DMS79 (cell line): Measurements from ENCODE around the gene SCFD2.
"Not testable (repeated sequence)": the region's sequence is repeated elsewhere in the genome, so short reads cannot be mapped to it uniquely, and the experiment has no call there.

Source experiments
- DNase-seq: peaks from one replicate; lab custom pipeline; 2025; lab: John Stamatoyannopoulos, UW

SCFD2 gene

GRCh38 chr4:53365486-53366300, at the start of gene SCFD2:
SCFD2 (minus strand) TSS chr4:53366061.
- peak; percentile 91 for DNase-seq

GRCh38 chr4:53409479-53409878, 43.6 kb upstream of the SCFD2 start:
- DNase-seq, result not testable (repeated sequence)

GRCh38 chr4:53380221-53380620, 14.4 kb upstream of the SCFD2 start:
- DNase-seq, result no peak

- no peak for DNase-seq
Measured at GRCh38 chr4:53378171-53378482, 12.3 kb upstream of the SCFD2 start.

- DNase-seq, result peak; percentile 89
Measured at GRCh38 chr4:53377319-53378170, 11.7 kb upstream of the SCFD2 start, which contains the start of gene FIP1L1. FIP1L1 (plus strand) TSS chr4:53377641; CDS start chr4:53377839, 198 bp downstream.

GRCh38 chr4:53376900-53377299, 11.0 kb upstream of the SCFD2 start:
- no peak for DNase-seq

GRCh38 chr4:53374777-53375258, 9.0 kb upstream of the SCFD2 start:
- DNase-seq, result no peak

GRCh38 chr4:53371843-53372521, 6.1 kb upstream of the SCFD2 start:
- DNase-seq, result no peak

- no peak for DNase-seq
Measured at GRCh38 chr4:53371049-53371448, 5.2 kb upstream of the SCFD2 start.

- no peak for DNase-seq
Measured at GRCh38 chr4:53367721-53368120, 1.9 kb upstream of the SCFD2 start.

- DNase-seq, result no peak
Measured at GRCh38 chr4:53366301-53366716, 448 bp upstream of the SCFD2 start.

GRCh38 chr4:53365121-53365485, 758 bp downstream of the SCFD2 start:
- no peak for DNase-seq

- DNase-seq, result no peak
Measured at GRCh38 chr4:53364624-53365023, 1.2 kb downstream of the SCFD2 start.

GRCh38 chr4:53362093-53362492, 3.8 kb downstream of the SCFD2 start:
- no peak for DNase-seq

GRCh38 chr4:53361451-53361850, 4.4 kb downstream of the SCFD2 start:
- DNase-seq, result no peak

GRCh38 chr4:53355930-53356521, 9.8 kb downstream of the SCFD2 start:
- DNase-seq, result no peak

- DNase-seq, result no peak
Measured at GRCh38 chr4:53354012-53354722, 11.7 kb downstream of the SCFD2 start.

GRCh38 chr4:53349091-53349491, 16.8 kb downstream of the SCFD2 start:
- no peak for DNase-seq

GRCh38 chr4:53348046-53348445, 17.8 kb downstream of the SCFD2 start:
- no peak for DNase-seq

GRCh38 chr4:53346920-53347852, 18.7 kb downstream of the SCFD2 start:
- no peak for DNase-seq
